Measurements from ENCODE around the gene CAMTA1. TPM values are rescaled to one million over a fixed set of nuclear protein-coding genes. Genes with fewer than 3 reads are reported as not detected.

CAMTA1 gene
- total and polyA plus RNA-seq, 8 donors, result 42.8 to 213 (median 118) TPM

DNA sequence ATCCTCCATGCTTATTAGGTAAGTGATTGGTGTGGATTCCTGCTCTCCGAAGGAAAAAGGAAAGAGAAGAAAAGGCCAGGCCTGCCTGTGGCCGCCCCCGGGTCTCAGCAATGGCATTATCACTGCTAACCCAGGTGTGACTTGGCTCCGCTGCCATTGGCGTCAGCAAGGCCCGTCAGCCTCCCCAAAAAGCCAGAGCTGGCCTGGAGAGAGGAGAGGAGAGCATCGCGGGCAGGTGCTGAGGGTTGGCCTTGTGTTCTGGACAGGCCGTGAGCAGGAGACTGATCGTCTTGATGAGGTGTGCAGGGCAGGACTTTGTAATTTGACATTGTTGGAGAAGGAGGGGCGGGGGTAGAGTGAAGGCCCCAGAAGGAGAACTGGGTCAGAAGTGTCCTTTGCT, 186.4 kb downstream of the CAMTA1 start:
- Histone ChIP-seq H3K9me3 (no peaks in the 10 kb centered on the region), H3K36me3 (no peaks in the 10 kb centered on the region), H3K4me3 (no peak overlapping the region), H3K27me3 (peaks cover 0 to 40% (median 14%) of the 10 kb centered on the region in 3 donors), H3K27ac (no peak overlapping the region), H3K4me1 (no peaks in the 10 kb centered on the region)
- 72 to 80% (median 76%) methylated on average over 11 of the region's 11 CpGs for WGBS, 5 donors
- no peak for TF ChIP-seq EP300 (IDR thresholded peaks at IDR 0.05)
- TF ChIP-seq, protein P1, sequence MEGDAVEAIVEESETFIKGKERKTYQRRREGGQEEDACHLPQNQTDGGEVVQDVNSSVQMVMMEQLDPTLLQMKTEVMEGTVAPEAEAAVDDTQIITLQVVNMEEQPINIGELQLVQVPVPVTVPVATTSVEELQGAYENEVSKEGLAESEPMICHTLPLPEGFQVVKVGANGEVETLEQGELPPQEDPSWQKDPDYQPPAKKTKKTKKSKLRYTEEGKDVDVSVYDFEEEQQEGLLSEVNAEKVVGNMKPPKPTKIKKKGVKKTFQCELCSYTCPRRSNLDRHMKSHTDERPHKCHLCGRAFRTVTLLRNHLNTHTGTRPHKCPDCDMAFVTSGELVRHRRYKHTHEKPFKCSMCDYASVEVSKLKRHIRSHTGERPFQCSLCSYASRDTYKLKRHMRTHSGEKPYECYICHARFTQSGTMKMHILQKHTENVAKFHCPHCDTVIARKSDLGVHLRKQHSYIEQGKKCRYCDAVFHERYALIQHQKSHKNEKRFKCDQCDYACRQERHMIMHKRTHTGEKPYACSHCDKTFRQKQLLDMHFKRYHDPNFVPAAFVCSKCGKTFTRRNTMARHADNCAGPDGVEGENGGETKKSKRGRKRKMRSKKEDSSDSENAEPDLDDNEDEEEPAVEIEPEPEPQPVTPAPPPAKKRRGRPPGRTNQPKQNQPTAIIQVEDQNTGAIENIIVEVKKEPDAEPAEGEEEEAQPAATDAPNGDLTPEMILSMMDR (IDR thresholded peaks at IDR 0.05), result no peak
- TF ChIP-seq POLR2A (IDR thresholded peaks at IDR 0.05), result no peak
- no peak for TF ChIP-seq POLR2AphosphoS5 (IDR thresholded peaks at IDR 0.05)
- intact Hi-C loops (cut with DNase I; ENCODE audit: low total_unique reads), result no loop called here
- no peak for DNase-seq

DNA sequence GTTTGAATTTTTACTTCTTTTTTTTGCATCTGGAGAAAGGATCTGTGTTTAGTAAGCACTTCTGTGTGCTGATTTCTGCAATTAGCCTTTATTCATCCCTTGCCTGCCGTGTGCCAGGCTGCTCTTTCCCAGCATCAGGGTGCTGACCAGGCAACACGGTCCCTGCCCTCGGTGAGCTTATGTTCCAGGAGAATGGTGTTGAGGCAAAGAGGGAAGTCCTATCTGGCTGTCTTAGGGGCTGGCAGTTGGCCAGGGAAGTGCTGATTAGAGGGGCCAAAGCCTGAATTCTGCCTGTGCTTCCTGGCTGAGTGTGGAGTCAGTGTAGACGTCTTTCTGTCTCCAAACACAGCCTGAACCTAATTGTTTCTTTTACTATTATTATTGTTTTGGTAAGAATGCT, 187.1 kb downstream of the CAMTA1 start:
- 48 to 68% (median 57%) methylated on average over 4 of the region's 4 CpGs for WGBS, 5 donors
- Histone ChIP-seq H3K27ac (no peak overlapping the region), H3K9me3 (no peaks in the 10 kb centered on the region), H3K4me1 (no peaks in the 10 kb centered on the region), H3K4me3 (no peak overlapping the region), H3K36me3 (no peaks in the 10 kb centered on the region), H3K27me3 (peaks cover 0 to 33% (median 9%) of the 10 kb centered on the region in 3 donors)
- no peak for TF ChIP-seq POLR2AphosphoS5 (IDR thresholded peaks at IDR 0.05)
- intact Hi-C loops (cut with DNase I; ENCODE audit: low total_unique reads), result no loop called here
- no peak for DNase-seq

DNA sequence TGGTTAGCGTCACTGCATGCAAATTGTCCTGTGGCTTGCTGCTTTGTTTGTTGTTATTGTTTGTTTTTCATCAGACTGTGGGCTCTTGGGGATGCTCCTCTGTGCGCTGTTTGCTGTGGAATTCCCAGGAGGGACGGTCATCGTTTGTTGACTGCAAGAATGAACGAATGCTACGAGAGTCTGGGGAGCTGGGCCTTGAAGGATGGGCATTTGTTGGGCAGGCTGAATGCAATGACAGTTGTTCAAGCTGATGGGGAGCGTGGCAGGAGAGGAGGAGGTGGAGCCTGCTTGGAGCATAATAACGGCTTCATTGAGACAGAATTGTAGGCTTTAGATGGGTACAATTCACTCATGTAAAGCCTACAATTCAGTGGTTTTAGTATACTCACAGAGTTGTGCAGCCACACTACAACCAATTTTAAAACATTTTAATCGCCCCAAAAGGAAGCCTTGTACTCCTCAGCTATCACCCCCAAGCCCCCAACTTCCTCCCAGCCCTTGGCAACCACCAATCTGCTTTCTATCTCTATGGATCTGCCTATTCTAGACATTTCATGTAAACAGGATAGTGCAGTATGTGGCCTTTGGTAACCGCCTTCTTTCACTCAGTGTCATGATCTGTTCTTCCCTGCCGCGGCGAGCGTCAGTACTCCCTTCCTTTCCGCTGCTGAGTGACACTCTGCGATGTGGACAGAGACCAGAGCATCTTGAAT, 190.2 kb downstream of the CAMTA1 start:
- DNase-seq, result no peak
- Histone ChIP-seq H3K4me1 (no peaks in the 10 kb centered on the region), H3K27ac (no peak overlapping the region), H3K36me3 (no peaks in the 10 kb centered on the region), H3K9me3 (no peaks in the 10 kb centered on the region), H3K4me3 (no peak overlapping the region), H3K27me3 (peaks cover 0 to 20% (median 0%) of the 10 kb centered on the region in 3 donors)
- intact Hi-C loops (cut with DNase I; ENCODE audit: low total_unique reads), result no loop called here
- WGBS, 5 donors, result 69 to 77% (median 73%) methylated on average over 16 of the region's 16 CpGs
- TF ChIP-seq POLR2A (IDR thresholded peaks at IDR 0.05) (no peak), POLR2AphosphoS5 (IDR thresholded peaks at IDR 0.05) (no peak), EP300 (IDR thresholded peaks at IDR 0.05) (no peak)
- TF ChIP-seq, protein P1 (IDR thresholded peaks at IDR 0.05), result no peak

DNA sequence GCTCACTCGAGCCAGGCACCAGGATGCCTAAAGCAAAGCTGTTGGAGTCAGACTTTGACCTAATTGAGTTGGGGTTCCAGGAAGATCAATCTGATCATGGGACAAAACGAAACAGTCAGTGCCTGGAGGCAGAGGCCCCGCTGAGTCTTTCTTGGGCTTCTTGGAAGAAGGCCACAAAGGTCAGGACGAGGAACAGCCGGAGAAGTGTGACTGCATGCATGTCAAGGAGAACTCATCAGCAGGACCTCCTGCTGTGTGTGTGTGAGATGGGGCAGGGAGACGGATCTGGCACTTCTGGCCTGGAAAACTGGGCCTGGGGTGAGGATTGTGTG, 190.8 kb downstream of the CAMTA1 start:
- no peak for DNase-seq
- H3K27me3 ChIP-seq, result peaks cover 0 to 20% (median 0%) of the 10 kb centered on the region in 3 donors
- 62 to 73% (median 71%) methylated on average over 6 of the region's 6 CpGs for WGBS, 5 donors
- intact Hi-C loops (cut with DNase I; ENCODE audit: low total_unique reads), result no loop called here
- no peak overlapping the region for H3K27ac ChIP-seq
- H3K4me3 ChIP-seq, result no peak overlapping the region
- H3K36me3 ChIP-seq, result no peaks in the 10 kb centered on the region
- no peak for TF ChIP-seq POLR2A (IDR thresholded peaks at IDR 0.05)
- TF ChIP-seq, protein P1 (IDR thresholded peaks at IDR 0.05), result no peak
- no peaks in the 10 kb centered on the region for H3K4me1 ChIP-seq
- H3K9me3 ChIP-seq, result no peaks in the 10 kb centered on the region

DNA sequence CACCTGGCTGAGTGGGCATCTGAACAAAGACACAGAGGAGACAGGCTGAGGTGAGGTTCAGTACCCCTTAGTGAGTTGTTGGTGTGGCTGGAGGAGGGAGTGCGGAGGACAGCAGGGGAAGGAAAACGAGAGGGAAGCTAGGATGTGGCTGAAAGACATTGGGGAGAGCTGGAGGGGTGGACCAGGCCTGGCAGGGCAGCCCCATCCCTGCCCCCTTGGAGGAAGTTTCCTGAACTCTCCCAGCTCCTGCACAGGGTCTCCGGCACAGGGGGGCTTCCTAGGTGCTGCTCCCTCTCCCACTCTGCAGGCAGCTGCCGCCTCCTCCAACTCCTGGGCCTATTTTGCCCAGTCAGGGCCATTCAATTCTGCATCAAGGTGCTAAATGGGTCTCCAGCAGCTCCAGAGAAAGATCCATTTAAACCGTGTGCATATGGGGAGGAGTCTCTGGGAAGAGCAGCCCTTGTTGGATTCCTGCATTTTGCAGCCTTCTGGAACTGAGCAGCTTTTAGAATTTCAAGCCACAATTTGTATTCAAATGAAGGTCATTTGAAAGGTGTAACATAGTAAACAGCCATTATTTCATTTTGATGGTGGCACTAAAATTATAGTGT, 193.9 kb downstream of the CAMTA1 start:
- Histone ChIP-seq H3K27me3 (peaks cover 0 to 15% (median 0%) of the 10 kb centered on the region in 3 donors), H3K9me3 (no peaks in the 10 kb centered on the region), H3K27ac (no peak overlapping the region), H3K4me1 (no peaks in the 10 kb centered on the region), H3K36me3 (no peaks in the 10 kb centered on the region), H3K4me3 (no peak overlapping the region)
- WGBS, 5 donors, result 50 to 55% (median 51%) methylated on average over 5 of the region's 5 CpGs
- intact Hi-C loops (cut with DNase I; ENCODE audit: low total_unique reads), result no loop called here
- no peak for DNase-seq
- TF ChIP-seq POLR2AphosphoS5 (IDR thresholded peaks at IDR 0.05), result no peak
- TF ChIP-seq, protein P1 (IDR thresholded peaks at IDR 0.05), result no peak
- no peak for TF ChIP-seq EP300 (IDR thresholded peaks at IDR 0.05)
- TF ChIP-seq POLR2A (IDR thresholded peaks at IDR 0.05), result no peak

All from stomach (tissue), 9 donors.